Measurements from ENCODE around the gene SOX4.

The SOX4 gene

DNA sequence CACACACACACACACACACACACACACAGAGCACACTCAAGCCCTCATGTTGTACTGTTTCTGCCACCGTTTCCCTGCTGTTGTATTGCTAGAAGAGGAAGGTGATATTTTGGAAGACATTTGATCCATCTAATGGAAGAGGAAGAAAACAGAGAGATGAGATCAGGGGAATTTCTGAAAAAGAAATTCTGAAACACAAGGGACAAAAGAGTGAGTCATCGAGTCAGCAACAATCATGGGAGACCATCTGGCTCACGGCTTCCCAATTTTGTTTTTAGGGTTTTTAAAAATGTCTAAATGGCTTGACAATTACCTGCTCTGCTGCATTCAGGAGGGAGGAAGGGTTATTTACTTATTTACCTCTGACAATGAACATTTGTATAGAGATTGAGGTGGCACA, 22.0 kb downstream of the SOX4 start:
- no peak for DNase-seq

DNA sequence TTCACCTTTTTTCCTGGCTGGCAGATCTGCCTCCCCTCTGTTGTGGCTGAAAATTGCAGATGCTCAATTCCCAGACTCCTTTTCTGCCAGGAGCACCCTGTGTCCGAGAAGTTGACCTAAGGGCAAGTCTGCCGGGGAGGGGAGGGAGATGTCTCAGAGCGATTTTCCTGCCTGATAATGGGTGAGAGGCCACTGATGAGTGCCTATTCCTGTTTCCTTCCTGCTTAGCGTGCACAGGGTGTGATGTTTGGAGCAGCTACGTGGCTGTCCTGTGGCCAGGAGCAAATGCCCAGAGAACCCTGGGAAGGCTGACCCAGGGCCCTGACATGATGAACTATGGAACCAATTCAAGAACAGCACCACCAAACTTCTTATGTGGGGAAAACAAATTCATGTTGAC, 22.5 kb downstream of the SOX4 start:
- peak; percentile 96 for DNase-seq

DNA sequence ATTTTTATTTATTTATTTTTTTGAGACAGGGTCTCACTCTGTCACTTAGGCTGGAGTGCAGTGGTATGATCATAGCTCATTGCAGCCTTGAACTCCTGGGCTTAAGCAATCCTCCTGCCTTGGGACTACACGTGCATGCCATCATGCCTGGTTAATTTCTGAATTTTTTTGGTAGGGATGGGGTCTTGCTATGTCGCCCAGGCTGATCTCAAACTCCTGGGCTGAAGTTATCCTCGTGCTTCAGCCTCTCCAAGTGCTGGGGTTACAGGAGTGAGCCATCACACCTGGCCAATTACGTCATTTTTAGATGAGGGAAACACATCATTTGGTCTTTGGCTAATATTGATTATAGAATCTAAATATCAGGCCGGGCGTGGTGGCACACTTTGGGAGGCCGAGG, 32.1 kb downstream of the SOX4 start:
- DNase-seq = no peak

DNA sequence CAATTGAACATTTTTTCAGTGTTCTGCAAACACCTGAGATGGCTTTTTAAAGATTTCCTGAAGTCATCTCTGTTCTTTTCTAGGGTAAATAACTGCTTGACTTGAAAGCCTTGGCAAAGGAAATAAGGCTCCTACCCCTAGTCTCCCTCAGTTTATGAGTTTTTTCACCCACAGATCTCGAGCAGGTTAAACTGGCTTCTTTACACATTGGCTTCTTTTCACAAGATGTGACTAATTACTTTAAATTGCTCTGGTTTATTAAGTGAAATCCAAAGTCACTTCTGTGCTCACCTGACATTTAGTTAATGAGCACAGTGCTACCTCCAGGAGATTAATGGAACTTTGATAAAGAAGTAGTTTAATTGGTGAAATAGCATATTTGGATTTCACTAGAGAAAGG, 33.2 kb downstream of the SOX4 start:
- DNase-seq = no peak

DNA sequence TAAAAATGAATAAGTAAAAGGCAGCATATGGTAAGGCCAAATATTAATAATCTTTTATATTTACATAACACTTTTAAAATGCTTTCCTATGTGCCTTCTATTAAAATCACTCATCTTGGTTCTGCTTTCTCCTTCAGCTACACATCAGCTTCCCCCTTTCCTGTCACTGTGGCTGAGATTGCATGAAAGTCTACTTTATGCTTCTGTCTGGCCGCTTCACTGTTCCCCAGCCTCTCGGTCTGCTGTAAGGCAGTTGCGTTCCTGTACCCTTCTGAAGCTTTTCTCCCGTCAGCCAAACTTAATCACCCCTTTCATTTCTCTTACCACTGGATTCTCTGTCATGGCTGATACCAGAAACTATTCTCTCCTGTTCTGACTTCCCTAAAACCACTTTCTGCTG, 34.6 kb downstream of the SOX4 start:
- no peak for DNase-seq

DNA sequence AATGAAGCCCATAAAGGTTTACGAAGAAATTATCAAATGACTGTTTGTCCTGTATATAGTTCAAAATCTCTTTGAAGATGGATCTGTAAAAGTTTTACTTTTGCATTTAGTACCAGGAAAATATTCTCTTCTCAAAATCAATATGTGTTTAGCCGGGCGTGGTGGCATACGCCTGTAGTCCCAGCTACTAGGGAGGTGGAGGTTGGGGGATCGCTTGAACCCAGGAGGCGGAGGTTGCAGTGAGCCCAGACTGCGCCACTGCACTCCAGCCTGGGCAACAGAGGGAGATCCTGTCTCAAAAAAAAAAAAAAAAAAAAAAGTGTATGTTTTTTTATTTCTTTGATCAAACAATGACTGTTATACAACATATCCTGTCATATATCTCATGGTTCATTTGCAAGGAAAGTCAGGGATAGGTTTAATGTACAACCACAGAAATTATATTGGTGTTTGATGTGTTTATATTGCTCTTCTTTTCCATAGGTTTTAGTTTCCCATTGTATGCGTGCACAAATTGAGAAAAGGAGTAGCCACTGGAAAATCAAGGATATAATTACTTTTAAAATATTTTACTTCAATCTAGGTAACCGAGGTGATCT, 40.1 kb downstream of the SOX4 start:
- no peak for DNase-seq

DNA sequence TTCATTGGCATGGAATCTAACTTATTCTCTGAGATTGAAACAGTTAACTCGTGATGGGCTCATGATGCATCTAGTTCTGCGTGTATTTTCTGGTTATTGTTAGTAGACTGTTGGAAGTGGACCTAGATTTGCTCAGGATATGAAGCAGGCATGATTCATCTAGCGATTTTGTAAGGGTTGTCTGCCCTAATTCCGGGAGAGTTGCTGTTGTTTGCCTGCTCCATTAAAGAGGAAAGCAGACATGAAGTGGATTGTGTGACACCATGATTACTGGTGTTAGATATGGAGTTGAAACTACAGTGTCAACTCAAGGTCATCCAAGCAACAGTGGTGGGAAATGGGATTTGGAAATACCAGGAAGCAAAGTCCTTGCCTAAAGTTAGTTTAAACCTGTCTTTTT, 41.0 kb downstream of the SOX4 start:
- DNase-seq = no peak

DNA sequence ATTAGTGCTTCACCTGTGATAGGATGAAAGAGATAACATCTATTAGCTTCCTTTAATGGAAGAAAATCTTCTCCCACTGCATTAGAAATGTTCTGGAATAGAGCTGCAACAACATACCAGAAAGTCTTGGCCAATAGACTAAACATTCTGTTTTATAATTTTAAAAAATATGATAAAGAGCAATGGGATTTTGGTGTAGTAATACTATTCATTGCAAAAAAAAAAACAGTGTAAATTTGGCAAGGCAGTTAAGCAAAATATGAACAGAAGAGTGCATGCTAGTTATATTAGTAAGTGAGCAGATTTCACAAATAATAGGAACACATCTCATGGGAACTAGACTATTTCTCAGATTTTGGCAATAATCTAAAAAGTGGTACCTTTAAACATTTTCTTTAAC, 43.3 kb downstream of the SOX4 start:
- no peak for DNase-seq

DNA sequence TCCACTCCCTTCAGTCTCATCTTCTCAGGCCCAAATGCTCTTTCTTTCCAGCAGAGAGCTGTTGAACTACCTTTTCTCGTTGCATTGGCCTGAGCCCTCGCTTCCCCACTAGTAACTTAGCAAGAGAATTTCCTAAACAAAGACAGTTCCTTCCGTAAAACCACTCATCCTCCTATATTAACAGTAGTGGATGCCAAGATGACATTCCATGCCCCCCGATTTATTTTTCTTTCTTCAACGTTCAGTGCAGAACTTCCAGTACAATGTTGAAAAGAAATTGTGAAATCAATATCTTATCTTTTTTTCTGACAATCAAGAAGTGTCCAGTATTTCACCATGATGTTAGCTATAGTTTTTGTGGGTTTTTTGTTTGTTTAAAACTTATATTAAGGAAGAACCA, 45.8 kb downstream of the SOX4 start:
- DNase-seq = no peak

Data from islet precursor cell (in vitro differentiated cells).